Lower lobe of right lung (tissue), 2 donors: ENCODE measurements around the gene RUVBL2. TPM values are rescaled to one million over a fixed set of nuclear protein-coding genes. Genes with fewer than 3 reads are reported as not detected.
A peak's percentile ranks its signal among the peaks of the same experiment; 100 is the strongest.

Source experiments
- ATAC-seq, 2 donors: fragments of 200-7000 bp; cut with Tn5 transposase; one replicate each; pipeline ENCODE4 v1.9.1; 2020 to 2022; ENCODE audit warnings: mild to moderate bottlenecking in 2 of 2, moderate library complexity in 2 of 2
- DNase-seq: peaks from one replicate; pipeline ENCODE4 v3.0.0-alpha.2; 2020
- H3K27ac ChIP-seq: fragments of 200-600 bp; one replicate; pipeline ENCODE4 v1.8.0; 2022
- H3K27me3 ChIP-seq: fragments of 200-600 bp; one replicate; pipeline ENCODE4 v1.8.0; 2022; ENCODE audit warnings: low read depth
- H3K36me3 ChIP-seq: fragments of 200-600 bp; one replicate; pipeline ENCODE4 v1.8.0; 2022; ENCODE audit warnings: mild to moderate bottlenecking
- H3K4me1 ChIP-seq: fragments of 200-600 bp; one replicate; pipeline ENCODE4 v1.8.0; 2022
- H3K4me3 ChIP-seq: fragments of 200-600 bp; one replicate; pipeline ENCODE4 v1.8.0; 2022; ENCODE audit warnings: mild to moderate bottlenecking
- H3K9me3 ChIP-seq: fragments of 200-600 bp; one replicate; pipeline ENCODE4 v1.8.0; 2022
- intact Hi-C: fragments of 100-400 bp; cut with DNase I; formaldehyde crosslinking; loops from one replicate; pipeline ENCODE4 v1.11.0; 2022
- long read RNA-seq: library from polyadenylated mRNA; unstranded; transcript quantifications from one replicate; pipeline ENCODE4 v2.0.0, GENCODE V29; 2021
- total RNA-seq: library from RNA; stranded (reverse); fragmentation: NEBNext Ultra II Directional; extraction: Animal tissue kit (Norgen Biotek cat#: 25700); gene quantifications from one replicate; pipeline ENCODE4 v1.2.1, GENCODE V29; 2021
- TF ChIP-seq, protein P1 (sequence below): fragments of 200-600 bp; IDR thresholded peaks from one replicate; pipeline ENCODE4 v1.8.0; 2022; ENCODE audit warnings: antibody characterized with exemption, mild to moderate bottlenecking
- donor health status: DM: no; HTN: yes; CAD: no; lungs with severe emphysema.

RUVBL2 gene
- 45.3 TPM for total RNA-seq
- long read RNA-seq, transcript RUVBL2-206 (15 exons, 2,009 nt): major isoform, 62 of 118 reads
- long read RNA-seq, partial matches to known transcripts: 37 of 118 reads
- long read RNA-seq, other reads (novel, unspliced or antisense): 19 of 118 reads

DNA sequence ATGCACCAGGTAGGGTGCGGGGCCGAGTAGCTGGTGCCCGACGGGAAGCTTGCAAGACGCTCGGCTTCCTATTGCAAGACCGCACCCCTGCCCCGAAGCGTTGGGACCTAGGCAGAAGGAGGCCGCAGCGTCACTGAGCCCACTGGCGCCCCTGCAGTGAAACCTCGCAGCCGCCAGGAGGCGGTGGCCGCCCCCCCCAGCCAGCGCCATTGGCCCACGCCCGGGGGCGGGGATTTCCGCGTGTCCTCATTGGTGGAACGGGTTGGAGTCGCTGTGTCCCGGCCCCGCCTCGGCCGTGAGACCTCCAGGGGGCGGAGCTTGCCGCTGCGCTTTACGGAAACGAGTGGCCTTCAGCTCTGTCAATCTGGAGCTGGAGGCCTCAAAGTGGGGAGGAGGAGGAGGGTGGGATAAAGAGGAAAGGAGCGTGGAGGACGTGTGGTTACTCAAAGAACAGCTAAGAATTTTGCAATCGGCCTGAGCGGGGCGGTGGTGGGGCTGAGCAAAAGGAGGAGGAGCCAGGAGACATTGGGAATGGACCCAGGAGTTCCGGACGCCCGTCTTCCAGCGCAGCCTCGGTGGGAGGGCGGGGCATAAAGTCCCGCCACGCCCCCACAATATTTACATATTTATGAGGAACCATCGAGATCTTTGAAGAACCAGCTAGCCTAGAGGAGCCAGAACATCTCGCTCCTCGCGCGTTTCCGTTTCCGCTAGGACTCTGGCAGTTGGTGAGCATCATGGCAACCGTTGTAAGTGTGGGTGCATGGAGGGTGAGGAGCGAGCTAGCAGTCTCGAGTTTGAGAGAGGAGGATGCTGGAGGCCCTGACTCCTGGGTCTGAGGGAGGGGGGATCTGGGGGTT lies at the start of gene RUVBL2, which contains the start of gene GYS1:
RUVBL2 (plus strand) TSS at position 713 of the 860 bp plus-strand sequence; CDS start at position 738, 25 bp downstream.
GYS1 (minus strand) TSS at position 135 of the 860 bp plus-strand sequence. CDS start 197 bp downstream, outside the sequence.
- H3K27ac ChIP-seq: peak within 1 kb of the TSS; percentile 91
- ATAC-seq (peak; percentile 97), DNase-seq (peak; percentile 100)
- TF ChIP-seq, protein P1, sequence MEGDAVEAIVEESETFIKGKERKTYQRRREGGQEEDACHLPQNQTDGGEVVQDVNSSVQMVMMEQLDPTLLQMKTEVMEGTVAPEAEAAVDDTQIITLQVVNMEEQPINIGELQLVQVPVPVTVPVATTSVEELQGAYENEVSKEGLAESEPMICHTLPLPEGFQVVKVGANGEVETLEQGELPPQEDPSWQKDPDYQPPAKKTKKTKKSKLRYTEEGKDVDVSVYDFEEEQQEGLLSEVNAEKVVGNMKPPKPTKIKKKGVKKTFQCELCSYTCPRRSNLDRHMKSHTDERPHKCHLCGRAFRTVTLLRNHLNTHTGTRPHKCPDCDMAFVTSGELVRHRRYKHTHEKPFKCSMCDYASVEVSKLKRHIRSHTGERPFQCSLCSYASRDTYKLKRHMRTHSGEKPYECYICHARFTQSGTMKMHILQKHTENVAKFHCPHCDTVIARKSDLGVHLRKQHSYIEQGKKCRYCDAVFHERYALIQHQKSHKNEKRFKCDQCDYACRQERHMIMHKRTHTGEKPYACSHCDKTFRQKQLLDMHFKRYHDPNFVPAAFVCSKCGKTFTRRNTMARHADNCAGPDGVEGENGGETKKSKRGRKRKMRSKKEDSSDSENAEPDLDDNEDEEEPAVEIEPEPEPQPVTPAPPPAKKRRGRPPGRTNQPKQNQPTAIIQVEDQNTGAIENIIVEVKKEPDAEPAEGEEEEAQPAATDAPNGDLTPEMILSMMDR: peak; percentile 98
- H3K4me3 ChIP-seq: peak within 1 kb of the TSS; percentile 69
- H3K27me3 ChIP-seq: no peaks in the 10 kb centered on the region
- intact Hi-C loops: no loop called here
- H3K36me3 ChIP-seq: peaks cover 16% of the 10 kb centered on the region
- peaks cover 31% of the 10 kb centered on the region for H3K4me1 ChIP-seq
- no peaks in the 10 kb centered on the region for H3K9me3 ChIP-seq

DNA sequence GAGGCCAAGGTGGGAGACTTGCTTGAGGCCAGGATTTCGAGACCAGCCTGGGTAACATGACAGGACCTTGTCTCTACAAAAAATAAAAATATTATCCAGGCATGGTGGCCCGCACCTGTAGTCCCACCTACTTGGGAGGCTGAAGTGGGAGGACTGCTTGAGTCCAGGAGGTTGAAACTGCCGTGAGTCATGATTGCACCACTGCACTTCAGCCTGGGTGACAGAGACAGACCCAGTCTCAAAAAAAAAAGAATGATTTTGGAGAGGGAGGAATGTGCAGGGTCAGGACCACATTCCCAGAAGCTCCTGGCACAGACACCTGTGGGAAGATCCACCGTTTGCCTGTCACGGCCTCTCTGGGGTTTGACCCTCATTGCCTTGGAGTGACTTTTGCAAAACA lies 48.3 kb upstream of the RUVBL2 start:
- Histone ChIP-seq H3K4me3 (no peak overlapping the region), H3K27me3 (no peaks in the 10 kb centered on the region), H3K9me3 (peaks cover 13% of the 10 kb centered on the region), H3K27ac (no peak overlapping the region), H3K36me3 (no peaks in the 10 kb centered on the region), H3K4me1 (no peaks in the 10 kb centered on the region)
- intact Hi-C loops: no loop called here
- no peak for ATAC-seq
- no peak for DNase-seq
- TF ChIP-seq, protein P1: no peak

DNA sequence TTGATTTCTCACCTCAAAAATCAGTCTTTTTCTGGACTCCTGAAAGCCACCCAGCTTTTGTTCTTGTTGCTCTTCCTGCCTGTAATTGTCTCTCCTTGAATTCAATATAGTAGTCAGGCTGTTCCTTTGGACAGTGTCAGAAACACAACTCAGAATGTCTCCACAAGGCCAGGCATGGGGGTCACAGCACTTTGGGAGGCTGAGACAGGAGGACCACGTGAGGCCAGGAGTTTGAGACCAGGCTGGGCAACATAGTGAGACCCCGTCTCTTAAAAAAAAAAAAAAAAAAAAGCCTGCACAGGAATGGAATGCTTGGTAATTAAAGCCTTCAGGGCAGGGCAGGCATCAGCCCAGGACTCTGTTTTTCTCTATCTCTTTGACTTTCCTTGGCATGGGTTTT lies 47.9 kb upstream of the RUVBL2 start:
- no peak overlapping the region for H3K4me3 ChIP-seq
- H3K27ac ChIP-seq: no peak overlapping the region
- no peaks in the 10 kb centered on the region for H3K36me3 ChIP-seq
- no peaks in the 10 kb centered on the region for H3K4me1 ChIP-seq
- TF ChIP-seq, protein P1: no peak
- intact Hi-C loops: no loop called here
- H3K27me3 ChIP-seq: no peaks in the 10 kb centered on the region
- no peak for DNase-seq
- H3K9me3 ChIP-seq: peaks cover 9% of the 10 kb centered on the region
- no peak for ATAC-seq

DNA sequence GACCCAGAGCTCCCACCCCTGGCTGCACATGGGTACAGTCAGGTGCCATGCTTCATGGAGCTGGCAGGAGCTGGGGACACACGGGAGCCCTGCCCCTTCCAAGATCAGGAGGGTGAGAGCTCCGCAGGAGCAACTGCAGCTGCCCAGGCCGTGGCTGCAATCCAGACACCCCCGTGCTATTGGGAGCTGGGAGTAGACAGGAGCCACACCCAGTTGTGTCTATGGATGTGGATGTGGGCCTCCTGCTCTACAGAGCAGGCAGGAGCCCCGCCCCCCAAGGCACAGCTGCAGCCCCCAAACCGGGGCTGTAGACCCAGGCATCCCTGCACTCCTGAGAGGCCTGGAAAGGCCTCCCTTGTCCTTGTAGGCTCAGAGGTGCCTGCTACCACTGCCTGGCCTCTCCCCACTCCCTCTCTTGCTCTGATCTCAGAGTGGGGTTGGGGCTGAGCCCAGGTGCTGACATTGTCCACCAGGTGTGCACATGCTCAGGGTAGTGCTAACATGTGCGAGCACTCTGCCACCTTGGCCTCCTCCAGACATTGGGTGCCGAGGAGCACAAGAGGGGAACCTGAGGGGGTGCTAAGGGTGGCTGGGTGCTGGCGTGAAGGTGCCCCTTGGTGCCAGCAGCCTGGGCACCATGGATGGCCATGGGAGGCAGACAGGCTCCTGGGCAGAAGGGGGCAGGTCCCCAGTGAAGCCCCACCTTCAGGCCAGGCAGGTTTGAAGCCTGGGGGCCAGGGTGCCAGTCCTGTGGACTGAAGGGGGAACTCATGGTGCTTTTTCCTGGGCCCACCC lies 47.0 kb upstream of the RUVBL2 start:
- TF ChIP-seq, protein P1: no peak
- ATAC-seq (peak in 1 of 2 donors; percentile 26), DNase-seq (no peak)
- H3K4me3 ChIP-seq: no peak overlapping the region
- no peaks in the 10 kb centered on the region for H3K4me1 ChIP-seq
- no peaks in the 10 kb centered on the region for H3K36me3 ChIP-seq
- H3K27me3 ChIP-seq: no peaks in the 10 kb centered on the region
- H3K9me3 ChIP-seq: peaks cover 6% of the 10 kb centered on the region
- intact Hi-C loops: no loop called here
- H3K27ac ChIP-seq: no peak overlapping the region

DNA sequence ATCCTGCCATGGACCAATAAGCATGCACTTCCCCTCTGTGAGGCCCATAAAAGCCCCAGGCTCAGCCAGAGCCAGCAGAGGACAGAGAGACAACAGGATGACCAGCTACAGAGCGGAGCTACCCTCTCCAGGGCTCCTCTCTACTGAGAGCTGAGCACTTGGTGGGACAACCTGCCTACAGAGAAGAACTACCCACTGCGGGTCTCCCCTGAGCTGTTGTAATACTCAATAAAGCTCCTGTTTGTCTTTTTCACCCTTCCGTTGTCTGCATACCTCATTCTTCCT lies 46.5 kb upstream of the RUVBL2 start:
- Histone ChIP-seq H3K36me3 (no peaks in the 10 kb centered on the region), H3K27ac (no peak overlapping the region), H3K9me3 (peaks cover 6% of the 10 kb centered on the region), H3K4me3 (no peak overlapping the region), H3K27me3 (no peaks in the 10 kb centered on the region), H3K4me1 (no peaks in the 10 kb centered on the region)
- DNase-seq (no peak), ATAC-seq (no peak)
- intact Hi-C loops: no loop called here
- TF ChIP-seq, protein P1: no peak
